Peyer's patch (tissue), 4 donors: ENCODE results near the gene MCF2.

Source experiments
- CTCF ChIP-seq, 6 experiments: fragments of 450-650 bp in 4 of 6; fragments of 200-600 bp in 2 of 6; sonication (generic) in 1 of 6; IDR thresholded peaks; one replicate each; pipeline ENCODE4 v1.5.1; 2017 to 2019; ENCODE audit warnings: antibody characterized with exemption in 6 of 6, mild to moderate bottlenecking in 3 of 6, moderate library complexity in 1 of 6
- POLR2A ChIP-seq, 2 donors: fragments of 450-650 bp; IDR thresholded peaks; one replicate each; pipeline ENCODE4 v1.5.1; 2017; ENCODE audit warnings: antibody characterized with exemption in 2 of 2, mild to moderate bottlenecking in 2 of 2, moderate library complexity in 2 of 2

- TF ChIP-seq CTCF (IDR thresholded peaks at IDR 0.05) = no peak
- TF ChIP-seq POLR2A (IDR thresholded peaks at IDR 0.05) = no peak
Observed at GRCh38 chrX:139581068-139581467, 126.9 kb downstream of the MCF2 start.
